IPS DF 6.9 (cell line): ENCODE measurements around the gene SHC2.
"Not testable (repeated sequence)": the region's sequence is repeated elsewhere in the genome, so short reads cannot be mapped to it uniquely, and the experiment has no call there.

ENCODE experiments used
- DNase-seq: peaks from one replicate; pipeline ENCODE4 v3.0.0-alpha.2; 2013; ENCODE audit warnings: low read depth, low spot score
- H3K27ac ChIP-seq: one replicate; pipeline ENCODE4 v1.5.1; 2013; ENCODE audit warnings: low read length, control low read depth
- H3K27me3 ChIP-seq: 2 replicates; pipeline ENCODE4 v1.6.1; 2013; ENCODE audit warnings: mild to moderate bottlenecking, low read length; ENCODE audit not compliant: control insufficient read depth, insufficient read depth
- H3K36me3 ChIP-seq: 2 replicates; pipeline ENCODE4 v1.6.1; 2013; ENCODE audit warnings: low read length; ENCODE audit not compliant: control insufficient read depth, insufficient read depth
- H3K4me1 ChIP-seq: 2 replicates; pipeline ENCODE4 v1.6.1; 2013; ENCODE audit warnings: low read length; ENCODE audit not compliant: control insufficient read depth, insufficient read depth
- H3K4me3 ChIP-seq: 2 replicates; pipeline ENCODE4 v1.5.1; 2013; ENCODE audit warnings: mild to moderate bottlenecking, low read length
- H3K9me3 ChIP-seq: 2 replicates; pipeline ENCODE4 v1.6.1; 2013; ENCODE audit warnings: low read length, inconsistent platforms; ENCODE audit not compliant: control insufficient read depth, insufficient read depth
- WGBS: extraction: QIAGEN DNeasy Blood & Tissue Kit; methylation state at CpG from one replicate; pipeline ENCODE4 v1.1.7; 2013; ENCODE audit warnings: mixed read lengths, missing lambda C conversion rate; ENCODE audit not compliant: insufficient read length, insufficient coverage; 5-methylcytosine and 5-hydroxymethylcytosine counted together

SHC2 gene

GRCh38 chr19:434152-434960 lies 26.5 kb downstream of the SHC2 start:
- H3K4me1 ChIP-seq: peaks cover 2% of the 10 kb centered on the region
- no peaks in the 10 kb centered on the region for H3K27me3 ChIP-seq
- no peaks in the 10 kb centered on the region; the same call in 1 of the 2 replicates for H3K36me3 ChIP-seq
- H3K4me3 ChIP-seq: no peak overlapping the region
- 100% methylated on average over 5 of the region's 22 CpGs for WGBS
- no peaks in the 10 kb centered on the region; the same call in 1 of the 2 replicates for H3K9me3 ChIP-seq
- DNase-seq: no peak
- H3K27ac ChIP-seq: no peak overlapping the region

DNA sequence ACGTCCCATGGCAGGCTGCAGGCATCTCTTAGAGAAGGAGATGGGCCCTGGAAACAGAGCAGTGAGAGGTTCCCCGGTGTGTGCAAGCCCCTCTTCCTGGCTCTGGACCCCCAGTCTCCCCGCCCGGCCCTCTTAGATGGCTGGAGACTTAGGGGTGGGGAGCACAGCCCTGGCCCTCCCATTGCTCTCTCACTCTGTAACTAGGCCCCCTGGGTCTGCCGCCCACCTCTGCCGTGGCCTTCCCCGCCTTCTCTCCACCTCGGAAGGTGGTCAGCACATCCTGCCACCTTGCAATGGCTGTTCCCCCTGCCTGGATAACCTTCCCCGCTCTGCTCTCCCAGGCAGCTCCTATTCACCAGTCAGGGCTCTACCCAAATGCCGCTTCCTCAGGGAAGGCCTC lies 30.1 kb downstream of the SHC2 start:
- H3K9me3 ChIP-seq: no peaks in the 10 kb centered on the region; the same call in 1 of the 2 replicates
- WGBS: no CpG with 5 or more reads among the region's 10 CpGs
- no peaks in the 10 kb centered on the region for H3K36me3 ChIP-seq
- DNase-seq: no peak
- no peak overlapping the region for H3K27ac ChIP-seq
- H3K4me1 ChIP-seq: no peaks in the 10 kb centered on the region
- no peak overlapping the region for H3K4me3 ChIP-seq
- no peaks in the 10 kb centered on the region for H3K27me3 ChIP-seq

- Histone ChIP-seq H3K9me3 (no peaks in the 10 kb centered on the region), H3K4me3 (no peak overlapping the region), H3K36me3 (no peaks in the 10 kb centered on the region; the same call in 1 of the 2 replicates), H3K27me3 (no peaks in the 10 kb centered on the region), H3K4me1 (no peaks in the 10 kb centered on the region; the same call in 1 of the 2 replicates), H3K27ac (no peak overlapping the region)
- WGBS: no CpG with 5 or more reads among the region's 15 CpGs
- no peak for DNase-seq
Observed at GRCh38 chr19:428149-428548, 32.7 kb downstream of the SHC2 start.

GRCh38 chr19:427675-428074 lies 33.2 kb downstream of the SHC2 start:
- H3K4me3 ChIP-seq, H3K4me1 ChIP-seq, H3K27me3 ChIP-seq, DNase-seq, H3K36me3 ChIP-seq, H3K27ac ChIP-seq, H3K9me3 ChIP-seq: not testable (repeated sequence)
- WGBS: no CpG with 5 or more reads among the region's 19 CpGs

DNA sequence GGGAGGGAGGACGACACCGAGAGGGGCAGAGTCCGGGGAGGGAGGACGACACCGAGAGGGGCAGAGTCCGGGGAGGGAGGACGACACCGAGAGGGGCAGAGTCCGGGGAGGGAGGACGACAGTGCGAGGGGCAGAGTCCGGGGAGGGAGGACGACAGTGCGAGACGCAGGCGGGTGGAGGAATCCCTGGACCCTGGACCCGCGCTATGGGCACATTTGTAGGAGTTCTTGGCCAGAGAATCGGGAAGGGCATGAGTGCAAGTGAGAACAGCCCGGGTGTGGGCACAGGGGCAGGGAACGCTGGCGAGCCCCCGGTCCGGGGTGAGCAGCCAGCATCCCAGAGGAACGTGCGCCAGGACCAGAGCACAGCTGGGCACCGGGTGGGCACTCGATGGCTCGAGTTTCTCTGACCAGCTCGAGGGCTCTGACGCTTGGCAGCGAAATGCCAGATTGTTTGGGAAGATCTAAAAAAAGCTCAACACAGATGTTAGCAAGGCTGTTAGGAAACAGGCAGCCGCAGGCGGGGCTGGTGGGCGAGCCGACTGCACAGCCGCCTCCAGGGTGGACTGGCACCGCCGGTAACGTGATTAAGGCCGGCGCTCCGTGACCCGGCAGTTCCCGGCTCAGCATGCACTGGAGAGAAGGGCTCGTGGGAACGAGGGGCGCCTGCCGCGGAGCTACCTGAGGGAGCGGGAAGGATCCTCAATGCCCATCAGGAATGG lies 33.9 kb downstream of the SHC2 start:
- H3K27ac ChIP-seq: no peak overlapping the region
- no peaks in the 10 kb centered on the region; the same call in 1 of the 2 replicates for H3K4me1 ChIP-seq
- no peak overlapping the region for H3K4me3 ChIP-seq
- H3K9me3 ChIP-seq: no peaks in the 10 kb centered on the region
- H3K36me3 ChIP-seq: no peaks in the 10 kb centered on the region; the same call in 1 of the 2 replicates
- WGBS: no CpG with 5 or more reads among the region's 51 CpGs
- no peaks in the 10 kb centered on the region for H3K27me3 ChIP-seq
- DNase-seq: no peak

DNA sequence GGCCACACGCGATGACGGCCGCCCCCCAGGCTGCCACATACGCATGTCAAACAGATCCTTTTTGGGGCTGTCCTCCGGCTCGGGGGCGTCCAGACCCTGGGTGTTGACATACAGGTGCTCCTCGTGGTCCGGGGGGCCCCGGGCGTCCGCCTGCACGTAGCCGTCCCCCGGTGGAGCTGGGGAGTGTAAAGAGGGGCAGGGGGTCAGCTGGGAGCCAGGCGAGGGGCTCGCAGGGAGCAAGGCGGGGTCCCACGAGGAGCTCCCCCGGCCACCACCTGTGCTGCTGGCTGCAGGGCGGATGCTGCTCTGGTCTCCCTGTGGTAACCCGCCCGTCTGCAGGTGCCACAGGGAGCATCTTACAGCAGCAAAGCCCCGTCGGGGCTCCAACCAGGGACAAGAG lies 35.8 kb downstream of the SHC2 start:
- Histone ChIP-seq H3K4me1 (no peaks in the 10 kb centered on the region; the same call in 1 of the 2 replicates), H3K4me3 (no peak overlapping the region), H3K9me3 (no peaks in the 10 kb centered on the region), H3K27me3 (no peaks in the 10 kb centered on the region), H3K27ac (no peak overlapping the region), H3K36me3 (no peaks in the 10 kb centered on the region; the same call in 1 of the 2 replicates)
- no peak for DNase-seq
- no CpG with 5 or more reads among the region's 26 CpGs for WGBS

DNA sequence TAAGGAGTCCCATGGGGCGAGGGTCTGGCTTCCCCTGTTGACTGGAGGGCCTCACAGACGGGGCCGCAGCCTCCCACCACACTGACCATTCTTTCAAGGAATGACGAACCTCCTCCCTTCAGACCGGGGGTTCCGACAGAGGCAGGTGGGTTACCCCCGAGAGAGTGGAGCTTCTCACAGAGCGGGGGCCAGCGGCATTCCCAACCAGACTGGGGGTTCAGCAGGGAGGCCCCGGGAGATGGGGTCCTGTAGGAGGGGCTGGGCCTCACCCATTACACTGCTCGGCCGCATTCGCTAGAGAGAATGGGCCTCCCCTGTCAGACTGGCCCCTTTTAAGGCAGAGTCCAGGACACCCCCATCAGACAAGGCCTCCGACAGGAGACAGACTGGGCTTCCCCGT lies 36.3 kb downstream of the SHC2 start:
- H3K36me3 ChIP-seq: no peaks in the 10 kb centered on the region; the same call in 1 of the 2 replicates
- no peaks in the 10 kb centered on the region for H3K9me3 ChIP-seq
- no peaks in the 10 kb centered on the region; the same call in 1 of the 2 replicates for H3K4me1 ChIP-seq
- no peak for DNase-seq
- WGBS: no CpG with 5 or more reads among the region's 15 CpGs
- H3K4me3 ChIP-seq: no peak overlapping the region
- H3K27me3 ChIP-seq: no peaks in the 10 kb centered on the region
- H3K27ac ChIP-seq: no peak overlapping the region

- Histone ChIP-seq H3K9me3 (no peaks in the 10 kb centered on the region), H3K27ac (no peak overlapping the region), H3K4me1 (no peaks in the 10 kb centered on the region; the same call in 1 of the 2 replicates), H3K4me3 (no peak overlapping the region), H3K36me3 (no peaks in the 10 kb centered on the region; the same call in 1 of the 2 replicates), H3K27me3 (no peaks in the 10 kb centered on the region)
- no peak for DNase-seq
- WGBS: no CpG with 5 or more reads among the region's 25 CpGs
Observed at GRCh38 chr19:423691-424466, 37.0 kb downstream of the SHC2 start.

DNA sequence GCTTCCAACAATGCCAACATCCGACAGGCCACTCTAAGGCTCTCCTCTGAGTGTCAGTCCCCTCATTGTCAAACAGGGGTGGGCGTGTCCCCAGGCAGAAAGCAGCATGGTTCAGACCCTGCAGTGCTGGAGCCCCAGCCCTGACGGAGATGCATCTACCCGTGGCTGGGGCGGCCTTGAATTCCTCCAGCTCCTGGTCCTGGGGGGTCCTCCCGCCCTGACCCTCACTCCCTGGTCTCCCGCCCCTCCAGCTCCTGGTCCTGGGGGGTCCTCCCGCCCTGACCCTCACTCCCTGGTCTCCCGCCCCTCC lies 38.0 kb downstream of the SHC2 start:
- H3K4me1 ChIP-seq, H3K9me3 ChIP-seq, H3K27ac ChIP-seq, DNase-seq, H3K4me3 ChIP-seq, H3K36me3 ChIP-seq, H3K27me3 ChIP-seq: not testable (repeated sequence)
- no CpG with 5 or more reads among the region's 9 CpGs for WGBS

- Histone ChIP-seq H3K27ac (no peak overlapping the region), H3K4me1 (peaks cover 5% of the 10 kb centered on the region), H3K36me3 (no peaks in the 10 kb centered on the region; the same call in 1 of the 2 replicates), H3K4me3 (no peak overlapping the region), H3K27me3 (no peaks in the 10 kb centered on the region), H3K9me3 (no peaks in the 10 kb centered on the region)
- no peak for DNase-seq
- no CpG with 5 or more reads among the region's 40 CpGs for WGBS
Observed at GRCh38 chr19:422213-422916, 38.5 kb downstream of the SHC2 start.
